HG03575 (cell line): ENCODE results near the gene LSM14B.

Experiments
- ATAC-seq: cut with Tn5 transposase; IDR thresholded peaks from one replicate; pipeline ENCODE4 v1.9.1; 2021; ENCODE audit not compliant: unreplicated experiment, insufficient number of reproducible peaks, low FRiP score; ENCODE audit errors: extremely low read depth

The LSM14B gene

DNA sequence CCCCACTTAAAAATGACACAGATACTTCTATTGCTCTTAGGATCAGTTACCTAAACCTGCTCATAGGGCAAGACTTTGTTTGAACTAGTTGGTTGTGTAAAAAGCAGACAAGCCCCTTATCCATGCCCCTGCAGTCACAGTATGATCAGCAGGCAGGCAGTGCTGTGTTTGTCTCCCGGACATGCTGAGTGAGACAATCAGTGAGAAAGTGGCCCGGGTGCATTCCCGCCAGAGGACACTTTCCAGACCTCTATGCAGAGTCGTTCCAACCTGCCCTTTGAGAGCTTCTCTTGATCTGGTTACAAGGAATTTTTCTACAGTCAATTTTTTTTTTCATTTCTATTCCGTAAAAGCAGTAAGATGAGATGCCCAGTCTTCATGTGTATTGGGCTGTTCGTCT, 6.2 kb downstream of the LSM14B start:
- ATAC-seq, result no peak

DNA sequence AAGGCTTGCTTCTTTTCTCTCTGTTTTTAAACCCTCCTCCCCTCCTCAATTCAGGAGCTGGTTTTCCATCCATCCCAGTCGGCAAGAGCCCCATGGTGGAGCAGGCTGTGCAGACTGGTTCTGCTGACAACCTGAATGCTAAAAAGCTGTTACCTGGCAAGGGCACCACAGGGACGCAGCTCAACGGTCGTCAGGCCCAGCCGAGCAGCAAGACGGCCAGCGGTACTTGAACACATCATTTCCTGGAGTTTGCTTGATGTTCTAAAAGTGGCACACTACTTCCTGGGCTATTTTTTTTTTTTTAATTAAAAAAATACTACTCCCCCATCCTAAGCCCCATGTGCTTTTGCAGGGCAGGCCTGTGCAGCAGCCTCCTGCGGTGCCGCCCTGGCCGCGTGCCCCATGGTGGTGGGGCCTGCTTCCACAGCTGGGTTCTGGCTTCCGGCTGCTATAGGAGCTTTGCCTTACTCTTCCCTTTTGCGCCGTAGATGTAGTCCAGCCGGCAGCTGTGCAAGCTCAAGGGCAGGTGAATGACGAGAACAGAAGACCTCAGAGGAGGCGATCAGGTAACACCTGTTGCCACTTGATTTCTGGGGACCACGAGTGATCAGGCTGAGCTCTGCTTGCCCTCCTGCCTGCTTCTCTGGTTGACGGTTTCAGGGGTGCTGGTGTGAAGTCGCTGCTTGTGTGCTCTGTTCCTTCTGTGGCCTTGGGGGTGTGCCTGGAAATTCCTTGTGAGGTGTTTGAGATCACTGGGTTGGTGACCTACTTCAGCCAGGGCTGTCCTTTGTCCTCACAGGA, 7.7 kb downstream of the LSM14B start:
- ATAC-seq, result no peak

DNA sequence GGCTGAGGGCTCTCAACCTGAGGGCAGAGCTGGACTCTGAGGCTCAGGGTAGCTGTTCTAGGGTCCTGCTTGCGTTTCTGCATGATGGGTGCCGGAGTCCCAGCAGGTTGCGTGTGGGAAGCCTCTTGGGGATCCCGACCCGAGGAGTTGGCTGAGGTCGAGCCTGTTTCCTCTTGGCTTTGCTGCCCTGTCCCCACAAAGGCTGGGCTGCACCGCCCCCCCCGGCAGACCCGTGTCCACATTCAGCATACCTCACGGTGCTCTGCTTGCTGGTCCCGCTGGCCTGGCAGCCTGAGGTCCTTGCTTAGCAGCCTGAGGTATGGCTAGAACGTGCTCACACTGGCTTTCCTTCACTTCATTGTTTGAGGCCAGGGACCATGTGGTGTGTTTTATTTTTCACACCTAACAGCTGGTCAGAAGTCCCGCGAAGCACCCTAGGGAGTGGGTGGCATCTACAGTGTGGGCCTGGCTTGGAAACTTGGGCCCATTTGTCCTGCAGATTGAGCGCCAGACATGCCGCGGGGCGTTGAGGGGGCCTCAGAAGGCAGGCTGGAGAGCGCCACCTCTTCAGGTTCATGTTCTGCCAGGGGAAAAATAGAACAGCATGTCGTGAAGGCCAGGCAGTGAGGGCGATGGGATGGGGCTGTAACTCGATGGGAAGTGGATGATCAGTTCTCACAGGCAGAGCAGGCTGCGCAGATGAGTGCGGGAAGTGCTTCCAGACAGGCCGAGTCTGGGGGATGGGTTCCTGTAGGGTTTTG, 9.5 kb downstream of the LSM14B start:
- ATAC-seq, result no peak

DNA sequence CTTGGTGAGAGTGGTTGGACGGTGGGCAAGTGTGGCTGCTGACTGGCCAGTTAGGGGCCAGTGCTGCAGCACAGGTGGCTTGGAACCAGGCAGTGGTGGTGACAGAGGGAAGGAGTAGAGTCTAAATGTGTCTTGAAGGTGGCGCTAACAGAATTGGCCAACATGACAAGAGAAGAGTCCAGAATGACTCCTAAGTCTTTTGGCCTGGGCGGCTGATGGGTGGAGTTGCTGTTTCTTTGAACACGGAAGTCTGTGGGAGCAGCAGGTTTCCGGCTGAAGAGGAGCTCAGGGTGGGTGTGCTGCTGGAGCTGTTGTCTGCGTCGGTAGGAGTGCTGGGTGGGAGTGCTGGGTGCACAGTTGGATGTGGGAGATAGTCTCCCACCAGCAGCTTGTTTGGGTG, 10.1 kb downstream of the LSM14B start:
- ATAC-seq, result no peak

DNA sequence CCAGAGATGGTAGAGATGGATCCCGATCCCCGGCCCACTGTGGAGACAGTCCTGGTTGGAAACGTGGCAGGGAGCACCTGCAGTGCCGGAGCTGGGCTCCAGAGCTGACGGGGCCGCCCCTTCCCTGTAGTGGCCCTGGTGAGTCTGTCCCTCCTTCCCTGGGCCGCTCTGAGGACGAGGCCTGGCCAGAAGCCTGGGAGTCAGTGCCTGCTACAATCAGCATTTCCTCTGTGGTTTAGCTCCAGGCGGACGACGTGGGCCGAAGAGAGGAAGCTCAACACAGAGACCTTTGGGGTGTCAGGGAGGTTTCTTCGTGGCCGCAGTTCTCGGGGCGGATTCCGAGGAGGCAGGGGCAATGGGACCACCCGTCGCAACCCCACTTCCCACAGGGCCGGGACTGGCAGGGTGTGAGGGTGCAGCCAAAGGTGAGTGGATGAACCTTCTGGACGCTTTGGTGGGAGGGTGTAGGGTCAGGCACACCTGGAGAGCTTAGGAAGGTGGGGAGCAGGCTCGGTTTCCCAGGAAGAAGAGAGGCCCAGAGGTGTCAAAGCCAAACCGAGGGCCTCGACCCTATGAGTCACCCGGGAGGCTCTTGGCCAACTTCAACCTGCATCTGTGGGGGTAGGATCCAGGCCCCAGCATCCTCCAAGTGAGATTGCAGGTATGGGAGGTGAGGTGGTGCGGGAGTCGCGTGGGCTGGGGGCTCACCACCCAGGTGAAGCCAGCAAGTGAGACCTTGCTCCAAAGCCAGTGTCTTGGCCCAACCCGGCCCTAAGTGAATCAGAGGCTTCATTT, 11.0 kb downstream of the LSM14B start:
- ATAC-seq, result no peak

DNA sequence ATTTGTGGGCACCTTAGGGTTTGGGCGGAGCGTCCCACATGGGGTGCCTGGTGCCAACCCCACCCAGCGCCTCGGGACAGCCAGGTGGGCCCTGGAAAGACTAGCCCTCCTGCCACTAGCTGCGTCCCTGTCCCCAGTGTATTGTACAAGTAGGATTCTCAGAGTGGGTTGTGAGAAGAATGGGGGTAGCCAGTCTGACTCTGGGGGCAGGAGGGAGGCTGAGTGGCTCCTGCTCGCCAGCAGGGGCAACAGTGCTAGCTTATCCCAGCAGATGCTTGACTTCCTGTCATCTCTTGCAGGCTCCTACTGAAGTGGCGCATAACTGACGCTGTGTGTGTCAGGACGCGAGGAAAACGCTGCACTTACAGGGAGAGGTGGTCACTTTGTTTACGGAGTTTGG, 11.6 kb downstream of the LSM14B start:
- ATAC-seq, result no peak

DNA sequence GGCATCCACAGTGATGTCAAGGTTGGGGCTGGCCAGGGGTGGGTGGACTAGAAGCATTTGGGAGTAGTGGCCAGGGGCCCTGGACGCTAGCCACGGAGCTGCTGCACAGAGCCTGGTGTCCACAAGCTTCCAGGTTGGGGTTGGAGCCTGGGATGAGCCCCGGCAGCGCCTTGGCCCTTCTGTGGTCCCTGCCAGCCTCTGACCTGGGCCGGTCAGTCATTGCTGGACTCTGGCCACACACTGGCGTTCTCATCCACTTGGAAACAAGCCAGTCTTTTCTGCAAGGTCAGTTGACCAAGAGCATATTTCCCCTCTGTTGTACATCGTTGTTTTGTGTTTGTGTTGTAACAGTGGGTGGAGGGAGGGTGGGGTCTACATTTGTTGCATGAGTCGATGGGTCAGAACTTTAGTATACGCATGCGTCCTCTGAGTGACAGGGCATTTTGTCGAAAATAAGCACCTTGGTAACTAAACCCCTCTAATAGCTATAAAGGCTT, 12.5 kb downstream of the LSM14B start:
- no peak for ATAC-seq

DNA sequence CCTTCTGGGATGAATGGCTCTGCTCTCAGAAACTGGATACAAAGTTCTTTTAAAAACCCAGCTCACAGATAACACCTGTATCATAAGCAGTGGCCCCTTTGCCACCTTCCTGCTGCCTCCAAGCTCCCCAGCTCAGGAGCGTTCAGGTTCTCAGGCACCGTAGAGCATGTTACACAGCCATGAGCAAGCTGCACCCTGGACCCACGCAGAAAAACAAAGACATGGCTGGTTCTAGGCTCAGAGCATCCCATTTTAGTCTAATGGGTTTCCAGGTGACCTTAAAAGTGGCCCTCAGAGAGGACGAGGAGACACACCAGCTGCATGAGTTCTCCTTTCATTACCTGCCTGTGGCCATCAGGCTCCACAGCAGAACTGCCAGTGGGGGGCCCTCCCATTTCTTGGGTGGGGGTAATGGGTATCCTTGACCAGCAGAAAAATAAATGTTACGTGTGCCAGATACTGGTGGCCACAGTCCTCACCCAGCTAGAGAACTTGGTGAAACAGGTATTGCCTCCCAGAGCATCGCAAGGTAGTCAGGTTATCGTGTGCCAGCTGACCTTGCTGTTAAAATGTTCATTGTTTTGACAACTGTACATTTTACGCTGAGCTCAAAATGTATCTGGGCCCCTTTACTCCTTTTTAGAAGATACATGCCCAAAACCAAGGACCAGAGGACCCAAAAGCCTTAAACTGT, 13.4 kb downstream of the LSM14B start:
- ATAC-seq, result no peak

DNA sequence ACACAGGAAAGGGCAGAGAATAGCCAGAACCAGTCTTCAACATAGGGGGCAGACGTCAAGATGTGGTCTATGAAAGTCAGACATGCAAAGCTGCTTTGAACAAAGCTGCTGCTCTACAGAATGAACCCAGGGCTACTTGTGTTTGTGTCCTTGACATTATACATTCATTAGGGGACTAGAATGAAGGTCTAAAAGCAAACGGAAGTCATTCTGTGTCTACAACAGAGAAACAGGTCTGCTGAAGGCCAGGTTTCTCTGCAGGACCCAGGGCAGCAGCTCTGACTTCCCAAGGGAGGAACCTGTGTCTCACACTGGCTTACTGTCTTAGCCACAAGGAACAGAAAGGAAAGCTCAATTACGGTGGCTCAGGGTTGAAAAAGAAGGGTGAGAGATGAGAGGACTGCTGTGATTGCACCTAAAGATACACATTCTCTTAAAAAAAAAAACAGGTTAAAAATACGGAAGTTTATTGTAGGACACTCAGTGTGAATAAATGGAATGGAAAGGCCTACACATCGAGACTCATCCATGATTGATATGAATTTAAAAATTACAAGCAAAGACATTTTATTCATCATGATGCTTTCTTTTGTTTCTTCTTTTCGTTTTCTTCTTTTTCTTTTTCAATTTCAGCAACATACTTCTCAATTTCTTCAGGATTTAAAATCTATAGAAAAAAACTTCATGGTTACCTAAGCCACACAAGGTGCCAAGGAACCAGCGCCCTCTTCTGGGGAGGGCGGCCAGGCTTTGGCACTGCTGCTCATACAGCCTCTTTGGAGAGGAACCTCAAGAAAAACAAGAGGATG, 14.2 kb downstream of the LSM14B start:
- ATAC-seq, result no peak

DNA sequence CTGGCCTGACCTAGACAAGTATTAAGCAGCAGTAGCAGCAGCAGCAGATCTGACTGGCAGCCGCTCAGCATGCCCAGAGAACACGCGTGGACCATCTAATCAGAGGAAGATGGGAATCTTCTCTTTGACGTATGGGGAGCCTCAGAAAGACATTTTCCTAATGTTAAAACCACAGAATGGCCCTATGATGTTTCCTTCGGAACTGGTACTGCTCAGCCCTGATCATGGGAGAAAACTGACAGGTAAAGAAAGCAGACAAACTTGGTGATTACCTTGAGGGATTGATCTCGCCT, 14.8 kb downstream of the LSM14B start:
- ATAC-seq, result no peak

DNA sequence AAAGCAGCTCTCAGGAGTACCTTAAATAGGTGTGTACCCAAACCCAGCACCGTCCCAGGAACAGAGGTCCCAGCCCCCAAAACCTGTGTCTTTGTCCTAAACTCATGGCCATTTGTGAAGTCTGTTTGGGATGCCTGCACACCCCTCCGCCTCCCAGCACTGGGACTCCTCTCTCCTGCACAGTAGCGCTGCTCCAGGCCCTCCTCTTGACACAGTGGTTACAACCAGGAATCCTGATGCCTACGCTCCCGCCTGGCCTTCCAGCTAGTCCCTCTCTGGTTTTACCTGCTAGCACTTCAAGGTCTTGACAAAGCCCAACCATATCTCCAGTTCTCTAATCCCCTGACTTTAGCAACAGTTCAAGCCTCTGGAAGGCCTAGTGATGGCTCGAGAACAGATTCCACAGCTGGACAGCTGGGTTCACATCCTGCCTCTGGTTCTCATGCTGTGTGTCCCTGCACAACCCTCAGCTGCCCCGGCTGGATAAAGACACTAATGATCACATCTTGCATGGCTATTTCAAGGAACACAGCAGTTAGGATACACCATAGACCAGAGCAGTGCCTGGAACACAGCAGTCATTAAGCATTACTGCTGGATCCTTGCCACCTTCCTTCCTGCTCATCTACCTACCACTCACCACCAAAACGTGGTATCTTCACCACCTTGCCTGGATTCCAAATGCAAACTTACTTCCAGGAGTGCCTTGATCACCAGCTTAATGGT, 15.4 kb downstream of the LSM14B start:
- no peak for ATAC-seq

DNA sequence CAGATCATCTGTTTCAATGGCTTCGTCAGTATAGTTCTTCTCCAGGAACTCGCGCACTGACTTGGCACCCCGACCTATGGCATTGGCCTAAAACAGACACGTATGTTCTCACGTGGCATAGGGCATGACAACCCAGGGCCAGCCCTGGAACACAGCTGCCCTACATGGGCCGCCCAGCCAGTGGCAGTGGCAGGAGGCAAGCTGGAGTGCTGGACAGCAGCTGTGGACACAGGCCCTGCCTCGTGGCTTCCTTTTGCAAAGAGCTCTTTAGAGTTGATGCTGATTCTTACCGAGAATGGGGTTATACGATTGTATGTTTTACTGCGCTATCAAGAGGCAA, 15.9 kb downstream of the LSM14B start:
- ATAC-seq, result no peak

DNA sequence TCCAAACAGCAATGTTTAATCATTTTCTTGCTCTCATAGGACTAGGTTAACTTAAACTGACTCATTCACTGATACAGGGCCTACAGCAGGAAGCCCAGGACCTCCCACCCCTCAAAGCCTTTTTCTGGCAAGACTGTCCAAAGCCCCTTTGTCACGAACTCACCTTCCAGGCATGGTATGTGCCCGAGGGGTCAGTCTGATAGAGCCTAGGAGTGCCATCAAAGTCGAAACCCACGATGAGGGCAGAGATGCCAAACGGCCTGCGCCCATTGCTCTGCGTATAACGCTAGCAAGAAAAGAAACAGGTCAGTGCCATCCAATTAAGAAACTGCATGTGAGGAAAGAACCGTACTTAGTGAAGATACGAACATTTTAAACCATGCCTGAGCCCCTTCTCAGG, 16.6 kb downstream of the LSM14B start:
- no peak for ATAC-seq

DNA sequence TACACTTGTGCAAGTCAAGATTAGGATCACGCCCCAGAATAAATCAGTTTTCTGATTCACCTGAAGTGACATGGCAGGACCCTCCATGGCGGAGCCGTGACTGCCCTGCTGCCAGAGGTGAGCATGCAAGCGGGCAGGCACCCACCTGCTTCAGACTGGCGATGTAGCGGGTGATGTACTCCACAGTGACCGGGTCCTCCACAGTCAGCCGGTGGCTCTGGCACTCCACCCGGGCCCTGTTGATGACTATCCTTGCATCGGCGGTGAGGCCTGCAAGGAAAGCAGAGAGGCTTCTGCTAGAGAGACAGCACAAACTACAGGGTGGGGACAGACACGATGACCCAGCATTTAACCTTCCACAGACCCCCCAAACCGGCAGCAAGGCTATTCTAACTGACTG, 17.4 kb downstream of the LSM14B start:
- ATAC-seq, result no peak

DNA sequence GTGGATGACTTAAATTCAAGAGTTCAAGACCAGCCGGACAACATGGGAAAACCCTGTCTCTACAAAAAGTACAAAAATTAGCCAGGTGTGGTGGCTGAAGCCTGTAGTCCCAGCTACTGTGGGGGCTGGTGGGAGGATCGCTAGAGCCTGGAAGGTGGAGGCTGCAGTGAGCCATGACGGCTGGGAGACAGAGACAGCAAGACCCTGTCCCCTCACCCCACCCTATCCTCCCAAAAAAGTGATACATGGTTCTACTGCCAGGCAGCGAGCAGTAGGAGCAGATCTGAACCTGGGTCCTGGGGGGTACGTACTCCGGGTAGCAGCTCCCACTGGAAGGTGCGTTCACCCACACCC, 18.7 kb downstream of the LSM14B start:
- ATAC-seq, result no peak

DNA sequence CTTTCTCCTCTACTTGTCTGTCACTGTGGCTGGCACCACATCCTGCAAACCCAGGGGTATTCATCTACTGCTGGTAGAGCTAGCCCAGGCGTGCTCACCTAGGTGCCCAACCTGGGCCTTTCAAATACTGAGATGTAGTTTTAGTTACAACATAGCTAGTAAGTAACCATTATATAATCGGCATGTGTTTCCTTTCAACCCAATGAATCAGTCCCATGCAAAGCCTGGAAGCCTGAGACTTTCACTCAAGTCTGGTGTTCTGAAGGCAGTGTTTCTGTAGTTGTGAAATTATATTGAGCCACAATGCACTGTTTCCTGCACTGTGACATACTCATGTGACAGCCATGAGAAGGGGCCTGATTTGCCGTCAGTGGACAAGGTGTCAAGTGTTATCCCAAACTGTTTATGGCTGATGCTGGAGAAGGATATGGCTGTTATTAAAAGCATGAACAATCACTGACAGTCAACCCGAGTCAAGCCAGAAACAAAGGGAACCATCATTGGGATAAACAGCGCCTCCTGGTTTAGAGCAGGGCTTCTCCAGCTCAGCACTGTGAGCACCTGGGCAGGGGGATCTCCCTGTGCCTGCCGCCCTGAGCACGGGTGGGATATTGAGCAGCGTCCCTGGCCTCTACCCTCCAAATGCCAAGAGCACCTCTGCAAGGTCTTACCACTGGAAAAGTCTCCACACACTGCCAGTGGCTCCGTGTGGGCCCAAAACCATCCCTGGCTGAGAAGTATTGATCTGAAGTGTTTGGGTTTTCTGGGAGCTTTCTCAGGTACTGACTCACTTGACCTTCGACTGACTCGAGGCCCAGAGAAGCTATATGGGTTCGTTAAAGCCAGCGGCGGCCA, 19.3 kb downstream of the LSM14B start:
- no peak for ATAC-seq
